Activated CD8-positive, alpha-beta memory T cell treated with anti-CD3 and anti-CD28 coated beads, Interleukin-2, amount 50 U/mL, for 4 hours (primary cell): ENCODE data around the gene VLDLR.
A peak's percentile ranks its signal among the peaks of the same experiment; 100 is the strongest.

Source experiments
- DNase-seq: peaks from one replicate; pipeline ENCODE4 v3.0.0-alpha.2; 2020

VLDLR gene

GRCh38 chr9:2622461-2623287 is 1.1 kb downstream of the VLDLR start:
- peak; percentile 18 for DNase-seq

DNA sequence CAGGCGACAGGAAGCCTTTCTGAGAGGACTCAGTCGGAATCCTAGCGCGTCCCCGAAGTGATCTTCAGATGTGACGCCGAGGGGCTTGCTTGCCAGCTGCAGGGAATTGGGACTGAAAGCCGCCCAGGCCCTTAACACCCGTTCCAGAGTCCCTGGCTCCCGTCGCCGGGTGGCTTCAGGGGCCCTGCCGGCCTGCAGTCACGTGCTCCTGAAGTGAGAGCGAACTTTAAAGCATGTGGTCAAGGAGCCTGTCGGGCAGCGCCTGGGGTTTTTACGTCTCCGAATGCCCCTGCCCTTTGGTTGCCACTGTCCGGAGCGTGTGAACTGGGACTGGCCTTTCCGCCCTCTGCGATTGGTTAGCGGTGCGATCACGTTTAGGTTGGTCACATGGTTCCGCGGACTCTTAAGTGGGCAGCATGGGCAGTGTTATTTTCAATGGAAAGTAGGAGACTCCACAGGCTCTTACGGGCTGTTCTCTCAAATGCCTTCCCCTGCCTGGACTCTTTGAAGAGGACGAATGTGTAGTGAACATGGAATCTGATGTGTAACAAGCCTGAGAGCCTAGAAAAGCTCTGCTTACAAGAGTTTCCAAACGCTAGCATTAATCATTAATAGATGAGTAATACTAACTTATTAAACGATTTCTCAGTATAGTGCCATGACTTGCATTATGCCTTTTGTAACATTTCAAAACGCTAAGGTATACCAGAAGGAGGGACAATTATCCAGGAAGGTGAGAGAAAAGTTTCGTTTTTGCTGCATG is 1.9 kb downstream of the VLDLR start:
- DNase-seq: no peak

- DNase-seq: no peak
These were observed 2.6 kb downstream of the VLDLR start for GRCh38 chr9:2624051-2624682.

DNA sequence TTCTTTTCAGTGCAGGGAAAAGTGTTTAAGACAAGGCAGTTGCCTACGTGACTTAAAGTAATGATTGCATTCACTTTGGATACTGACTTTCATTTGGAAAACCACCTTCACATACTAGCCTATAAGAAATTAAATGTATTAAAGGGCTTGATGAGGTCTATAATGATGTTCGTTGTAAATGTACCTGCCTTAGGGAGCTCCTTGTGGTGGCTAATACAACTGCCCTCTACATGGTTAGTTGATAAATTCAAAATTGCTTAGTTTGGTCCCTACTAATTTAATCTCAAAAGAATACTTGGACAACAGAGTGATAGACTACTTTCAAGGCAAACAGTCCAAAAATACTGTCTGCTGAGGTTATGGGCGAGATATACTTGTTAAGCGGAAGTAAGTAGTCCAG is 3.8 kb downstream of the VLDLR start:
- DNase-seq: no peak

GRCh38 chr9:2628919-2629318 is 7.3 kb downstream of the VLDLR start:
- no peak for DNase-seq

DNA sequence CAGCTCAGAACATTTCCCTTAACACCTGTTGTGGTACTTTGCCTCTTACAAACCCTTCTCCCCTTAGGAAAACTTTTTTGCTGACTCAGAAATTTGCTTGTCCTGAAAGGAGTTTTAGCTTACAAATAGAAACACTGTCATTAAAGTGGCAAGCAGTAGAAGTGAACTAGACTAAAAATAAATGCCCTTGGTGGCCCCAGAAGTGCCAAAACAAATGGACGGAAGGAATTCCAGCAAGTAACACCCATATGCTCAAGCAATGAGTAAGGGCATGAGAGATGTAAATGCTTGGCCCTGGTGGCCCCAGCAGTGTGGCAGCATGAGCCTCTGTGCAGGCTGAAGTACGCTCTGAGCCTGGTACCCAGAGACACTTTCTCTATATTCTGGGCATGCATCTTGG is 8.6 kb downstream of the VLDLR start:
- no peak for DNase-seq

- DNase-seq: no peak
These were observed 9.7 kb downstream of the VLDLR start for GRCh38 chr9:2631263-2631662.

- no peak for DNase-seq
These were observed 12.6 kb downstream of the VLDLR start for GRCh38 chr9:2634153-2634552.

GRCh38 chr9:2634818-2635217 is 13.2 kb downstream of the VLDLR start:
- no peak for DNase-seq

DNA sequence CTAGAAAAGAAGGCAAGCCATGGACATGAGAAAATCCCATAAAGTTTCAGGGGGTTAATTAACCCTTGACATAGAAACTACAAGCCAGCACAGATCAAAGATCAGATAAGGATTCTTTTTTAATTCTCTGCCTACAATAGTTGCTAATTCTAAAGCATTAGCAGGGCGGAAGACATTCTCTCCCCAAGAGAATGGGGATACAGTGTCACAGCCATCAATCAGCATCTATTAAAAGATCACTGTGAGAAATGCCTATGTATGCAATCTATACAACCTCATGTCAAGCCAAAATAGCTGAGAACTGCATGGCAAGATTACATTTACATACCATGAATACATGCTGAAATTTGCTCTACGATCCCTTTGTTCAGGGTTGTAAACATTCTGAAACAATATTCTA is 14.3 kb downstream of the VLDLR start:
- DNase-seq: no peak

GRCh38 chr9:2637390-2637789 is 15.8 kb downstream of the VLDLR start:
- no peak for DNase-seq

DNA sequence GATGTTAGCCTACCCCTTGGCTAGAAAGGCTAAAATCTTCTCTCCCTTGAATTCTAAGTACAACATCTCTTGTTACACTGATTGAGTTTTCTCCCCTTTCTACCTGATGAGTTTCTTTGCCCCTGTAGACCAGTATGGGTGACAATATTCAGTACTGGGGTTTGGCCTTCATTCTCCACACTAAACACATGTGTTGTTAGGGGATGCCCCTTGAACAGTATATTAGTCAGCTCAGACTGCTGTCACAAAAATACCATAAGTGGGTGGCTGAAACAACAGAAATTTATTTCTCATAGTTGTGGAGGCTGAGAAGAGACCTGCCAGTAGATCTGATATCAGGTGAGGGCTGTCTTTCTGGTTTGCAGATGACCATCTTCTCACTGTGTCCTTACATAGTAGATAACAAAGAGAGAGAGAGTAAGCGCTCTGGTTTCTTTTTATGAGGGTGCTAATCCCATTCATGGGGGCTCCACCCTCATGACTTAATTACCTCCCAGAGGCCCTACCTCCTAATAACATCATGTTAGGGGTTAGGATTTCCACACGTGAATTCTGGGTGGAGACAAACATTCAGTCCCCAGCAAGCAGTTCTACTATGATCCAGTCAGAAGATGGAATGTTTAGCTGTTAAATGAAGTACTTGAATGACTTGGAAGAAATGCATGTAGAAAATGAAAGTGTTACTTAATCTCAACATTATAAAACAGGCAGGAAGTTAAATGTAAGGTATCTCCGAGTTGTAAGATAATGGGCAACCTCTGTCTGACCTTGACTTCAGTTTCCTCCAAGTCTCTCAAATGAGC is 17.5 kb downstream of the VLDLR start:
- no peak for DNase-seq

DNA sequence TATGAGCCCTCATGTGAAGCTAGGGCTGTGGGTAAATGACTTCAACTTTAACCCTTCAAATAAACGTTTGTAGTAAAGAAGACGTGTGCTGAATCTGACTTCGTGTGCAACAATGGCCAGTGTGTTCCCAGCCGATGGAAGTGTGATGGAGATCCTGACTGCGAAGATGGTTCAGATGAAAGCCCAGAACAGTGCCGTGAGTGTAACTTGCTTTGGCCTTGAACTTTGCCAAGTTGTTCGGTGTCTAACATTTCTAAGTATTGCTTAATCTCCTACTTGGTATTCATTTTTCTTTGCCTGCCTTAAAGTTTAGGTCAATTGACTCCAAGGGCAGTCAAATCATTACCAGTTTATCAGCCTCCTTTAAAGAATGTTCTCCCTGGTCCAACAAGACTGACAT is 18.2 kb downstream of the VLDLR start:
- DNase-seq: no peak

GRCh38 chr9:2640570-2640969 is 19.0 kb downstream of the VLDLR start:
- DNase-seq: no peak

- no peak for DNase-seq
These were observed 19.4 kb downstream of the VLDLR start for GRCh38 chr9:2641033-2641432.

DNA sequence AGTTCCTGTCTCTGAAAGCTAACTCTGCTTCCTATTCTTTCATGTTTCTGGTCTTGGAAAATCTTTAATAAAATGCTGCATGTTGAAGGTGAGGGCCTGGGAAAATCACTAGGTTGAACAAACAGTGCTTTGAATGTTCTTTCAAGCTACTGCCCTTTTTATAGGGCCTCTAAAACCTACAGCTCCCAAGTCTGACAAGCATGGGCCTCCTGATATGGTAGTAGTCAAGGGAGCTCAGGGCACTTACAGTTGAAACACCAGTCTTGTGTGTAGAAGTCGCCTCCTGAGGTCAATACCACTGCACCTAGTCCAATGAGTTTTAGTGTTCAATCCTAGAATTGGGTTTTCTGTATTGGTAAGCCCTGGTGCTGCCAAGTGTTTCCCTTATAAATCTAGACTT is 20.5 kb downstream of the VLDLR start:
- DNase-seq: no peak

GRCh38 chr9:2645569-2645968 is 24.0 kb downstream of the VLDLR start:
- no peak for DNase-seq

- no peak for DNase-seq
These were observed 33.9 kb downstream of the VLDLR start for GRCh38 chr9:2655411-2655901.

- DNase-seq: peak; percentile 15
These were observed 35.8 kb downstream of the VLDLR start for GRCh38 chr9:2657427-2657826.

DNA sequence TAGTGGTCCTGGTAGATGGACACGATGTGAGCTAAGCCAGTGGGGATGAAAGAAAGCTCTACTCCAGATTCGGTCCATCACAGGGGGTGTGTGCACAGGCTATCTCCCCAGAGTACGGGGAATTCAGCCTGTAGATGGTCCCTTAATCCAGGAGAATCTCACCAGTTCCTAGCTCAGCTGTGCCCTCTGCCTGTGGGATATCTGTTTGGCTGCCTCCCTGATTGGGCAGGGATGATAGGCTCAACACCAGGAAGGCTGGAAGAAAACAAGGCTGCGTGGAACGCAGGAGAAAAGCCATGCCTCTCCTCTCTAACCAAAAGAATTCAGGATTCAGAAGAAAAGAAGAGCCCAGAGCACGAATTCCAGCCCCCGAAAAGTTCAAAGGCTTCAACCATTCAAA is 40.9 kb downstream of the VLDLR start:
- DNase-seq: no peak

- no peak for DNase-seq
These were observed 42.0 kb downstream of the VLDLR start for GRCh38 chr9:2663461-2664173.
